ENCODE data around the gene LTBP3.
A peak's percentile ranks its signal among the peaks of the same experiment; 100 is the strongest.

LTBP3 gene

DNA sequence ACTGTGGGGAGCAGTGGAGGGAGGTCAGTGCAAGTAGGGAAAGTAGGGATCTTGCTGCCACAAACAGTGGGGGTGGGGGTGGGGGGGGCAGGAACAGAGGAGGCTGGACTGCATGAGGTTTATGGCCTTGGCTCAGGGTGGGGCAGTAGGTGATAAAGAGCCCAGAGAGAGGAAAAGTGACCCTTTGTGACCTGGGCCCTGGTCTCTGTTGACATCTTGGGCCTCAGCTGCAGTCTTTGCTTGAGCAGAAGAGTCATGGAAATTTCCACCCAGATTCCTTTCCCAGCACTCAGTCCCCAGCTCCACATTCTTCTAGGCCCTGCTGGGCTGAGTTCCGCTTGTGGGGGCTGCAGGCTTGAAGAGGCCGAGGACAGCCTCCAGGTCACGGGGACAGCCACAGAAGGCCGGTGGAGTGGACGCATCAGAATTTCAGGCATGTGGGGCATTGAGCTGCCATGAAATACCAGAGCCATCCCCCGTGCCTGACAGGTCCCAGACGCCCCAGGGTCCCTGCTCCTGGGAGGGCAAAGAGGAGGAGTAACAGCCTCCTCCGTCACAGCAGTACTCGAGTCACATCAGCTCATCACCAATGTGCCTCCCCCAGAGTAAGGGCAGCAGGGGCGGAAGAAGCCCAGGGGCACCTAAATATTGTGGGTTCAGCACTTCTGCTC, 69.0 kb downstream of the LTBP3 start:
- Histone ChIP-seq H3K36me3 (ENCODE audit: control insufficient read depth in 2 of 2, insufficient read depth in 2 of 2, low read length in 2 of 2) (no peaks in the 10 kb centered on the region), H3K9ac (ENCODE audit: low read length in 2 of 2) (peak overlapping the region; percentile 86 to 90), H3K27me3 (ENCODE audit: control insufficient read depth in 1 of 2, insufficient read depth in 2 of 2, low read length in 2 of 2) (no peaks in the 10 kb centered on the region), H3K4me3 (ENCODE audit: low read length in 2 of 2) (peak overlapping the region; percentile 9 to 52), H3K9me3 (ENCODE audit: control insufficient read depth in 2 of 2, low read length in 2 of 2) (no peaks in the 10 kb centered on the region), H3K4me1 (ENCODE audit: control insufficient read depth, insufficient read depth, low read length) (peaks cover 93% of the 10 kb centered on the region), H3K27ac (ENCODE audit: low read length) (peak overlapping the region; percentile 100)

Measured in stomach smooth muscle (tissue), 2 donors.